GM12873 (cell line): ENCODE data around the gene PRXL2A.

Experiments
- CTCF ChIP-seq: IDR thresholded peaks from 2 replicates; pipeline ENCODE4 v1.5.1; 2012; ENCODE audit warnings: low read depth, mild to moderate bottlenecking, moderate library complexity, low read length, control low read depth; ENCODE audit not compliant: insufficient read depth; ENCODE audit errors: missing control alignments

The PRXL2A gene

GRCh38 chr10:80453842-80454512, 45.6 kb downstream of the PRXL2A start, which contains the start of gene TSPAN14:
TSS of gene TSPAN14 (plus strand) at chr10:80454310. CDS start at chr10:80489234, 34,924 bp downstream.
- TF ChIP-seq CTCF: no peak

- no peak for TF ChIP-seq CTCF
Observed at GRCh38 chr10:80454513-80455460, 46.4 kb downstream of the PRXL2A start.

GRCh38 chr10:80455461-80456349, 47.4 kb downstream of the PRXL2A start:
- TF ChIP-seq CTCF: no peak

- no peak for TF ChIP-seq CTCF
Observed at GRCh38 chr10:80457554-80458262, 49.4 kb downstream of the PRXL2A start.

- TF ChIP-seq CTCF: no peak
Observed at GRCh38 chr10:80458263-80458625, 49.9 kb downstream of the PRXL2A start.

- no peak for TF ChIP-seq CTCF
Observed at GRCh38 chr10:80458638-80459037, 50.3 kb downstream of the PRXL2A start.
